H1 (cell line): ENCODE results near the gene GPN2. TPM values are rescaled to one million over a fixed set of nuclear protein-coding genes. Genes with fewer than 3 reads are reported as not detected.
A peak's percentile ranks its signal among the peaks of the same experiment; 100 is the strongest.

Experiments
- CTCF ChIA-PET: fragments of 300-600 bp; sonication (Branson Sonifier 250); formaldehyde crosslinking; loops from one replicate; lab custom pipeline; 2021; ENCODE audit not compliant: partially characterized antibody; lab: Charles Lee
- POLR2A ChIA-PET: fragments of 300-600 bp; sonication (Branson Sonifier 250); formaldehyde crosslinking; loops from one replicate; lab custom pipeline; 2021; ENCODE audit warnings: inconsistent platforms; ENCODE audit not compliant: partially characterized antibody; lab: Charles Lee
- DNase-seq, 2 experiments: peaks; one replicate each; pipeline versions ENCODE4 v3.0.0 to v3.0.0-alpha.2; 2010 to 2022; ENCODE audit warnings: low spot score in 2 of 2, low read depth in 1 of 2, mixed read lengths in 1 of 2
- FAIRE-seq: peaks from 2 replicates; lab custom pipeline; 2011; peaks lifted over from hg19 to GRCh38; lab: Jason Lieb, UNC
- H2AFZ ChIP-seq: 2 replicates; pipeline ENCODE4 v1.8.1; 2012; ENCODE audit warnings: low read length, inconsistent platforms
- H2AK5ac ChIP-seq: 2 replicates; pipeline ENCODE4 v1.6.1; 2013; ENCODE audit warnings: low read depth, low read length
- H2BK120ac ChIP-seq: replicated peaks from 2 replicates; pipeline ENCODE3; 2013; ENCODE audit warnings: low read depth, low read length, inconsistent platforms
- H2BK12ac ChIP-seq: 2 replicates; pipeline ENCODE4 v1.6.1; 2013; ENCODE audit warnings: low read depth, low read length
- H2BK15ac ChIP-seq: 2 replicates; pipeline ENCODE4 v1.6.1; 2013; ENCODE audit warnings: low read length
- H2BK20ac ChIP-seq: 2 replicates; pipeline ENCODE4 v1.6.1; 2013; ENCODE audit warnings: low read length
- H2BK5ac ChIP-seq: 2 replicates; pipeline ENCODE4 v1.6.1; 2013; ENCODE audit warnings: low read depth, low read length
- H3K14ac ChIP-seq: 2 replicates; pipeline ENCODE4 v1.6.1; 2013; ENCODE audit warnings: inconsistent platforms; ENCODE audit not compliant: insufficient read length
- H3K18ac ChIP-seq: 2 replicates; pipeline ENCODE4 v1.6.1; 2013; ENCODE audit warnings: low read length; ENCODE audit errors: extremely low read depth
- H3K23ac ChIP-seq: 2 replicates; pipeline ENCODE4 v1.6.1; 2013; ENCODE audit warnings: inconsistent platforms; ENCODE audit not compliant: insufficient read length
- H3K23me2 ChIP-seq: 2 replicates; pipeline ENCODE4 v1.6.1; 2013; ENCODE audit warnings: low read depth, low read length
- H3K27ac ChIP-seq: 2 replicates; pipeline ENCODE4 v1.6.1; 2011; ENCODE audit warnings: low read depth, low read length, inconsistent platforms
- H3K27me3 ChIP-seq, 4 experiments: replicated peaks in 1 of 4; 1 replicate in 1 of 4; 2 replicates in 3 of 4; pipeline versions ENCODE4 v1.6.1 to v1.8.1; 2011 to 2013; ENCODE audit warnings: low read length in 3 of 4, mild to moderate bottlenecking in 3 of 4, inconsistent platforms in 2 of 4, mixed read lengths in 2 of 4, moderate library complexity in 1 of 4; ENCODE audit not compliant: control insufficient read depth in 3 of 4, insufficient read depth in 3 of 4; ENCODE audit errors: extremely low read depth in 1 of 4
- H3K36me3 ChIP-seq, 4 experiments: 2 replicates each; pipeline versions ENCODE4 v1.6.1 to v1.8.1; 2011 to 2013; ENCODE audit warnings: mild to moderate bottlenecking in 4 of 4, low read length in 3 of 4, moderate library complexity in 2 of 4, control low read depth in 1 of 4, inconsistent platforms in 1 of 4; ENCODE audit not compliant: insufficient read depth in 4 of 4, control insufficient read depth in 2 of 4
- H3K4ac ChIP-seq: replicated peaks from 2 replicates; pipeline ENCODE3; 2013; ENCODE audit warnings: low read length, low read depth, mixed read lengths, inconsistent platforms; ENCODE audit not compliant: insufficient read length
- H3K4me1 ChIP-seq, 4 experiments: replicated peaks in 1 of 4; 1 replicate in 1 of 4; 2 replicates in 3 of 4; pipeline versions ENCODE4 v1.6.1 to v1.8.1; 2011 to 2013; ENCODE audit warnings: low read length in 3 of 4, inconsistent platforms in 2 of 4, mixed read lengths in 1 of 4; ENCODE audit not compliant: insufficient read depth in 4 of 4, control insufficient read depth in 3 of 4
- H3K4me2 ChIP-seq, 2 experiments: 2 replicates each; pipeline versions ENCODE4 v1.6.1 to v1.8.1; 2011 to 2013; ENCODE audit warnings: low read depth in 2 of 2, low read length in 2 of 2, control low read depth in 1 of 2, inconsistent platforms in 1 of 2, mild to moderate bottlenecking in 1 of 2; ENCODE audit not compliant: insufficient read depth in 1 of 2
- H3K4me3 ChIP-seq, 4 experiments: fragments of 200-600, 300-600 bp in 1 of 4; sonication (generic), shearing (Covaris generic), sonication (Bioruptor Twin) in 1 of 4; 2 replicates each; pipeline versions ENCODE4 v1.5.1 to v1.8.1; 2011 to 2016; ENCODE audit warnings: low read length in 4 of 4, low read depth in 3 of 4, control low read depth in 2 of 4, inconsistent platforms in 2 of 4, mild to moderate bottlenecking in 2 of 4, mixed read lengths in 1 of 4, moderate library complexity in 1 of 4; ENCODE audit not compliant: insufficient read depth in 2 of 4; ENCODE audit errors: extremely low read depth in 1 of 4
- H3K56ac ChIP-seq: replicated peaks from 2 replicates; pipeline ENCODE3; 2013; ENCODE audit warnings: low read depth, mild to moderate bottlenecking, mixed read lengths, low read length, inconsistent platforms; ENCODE audit not compliant: insufficient read length
- H3K79me1 ChIP-seq: 2 replicates; pipeline ENCODE4 v1.6.1; 2013; ENCODE audit warnings: low read depth, low read length, control low read depth
- H3K79me2 ChIP-seq, 2 experiments: 2 replicates each; pipeline versions ENCODE4 v1.6.1 to v1.8.1; 2012 to 2013; ENCODE audit warnings: low read length in 2 of 2, mild to moderate bottlenecking in 2 of 2, inconsistent platforms in 1 of 2; ENCODE audit not compliant: insufficient read depth in 2 of 2, control insufficient read depth in 1 of 2
- H3K9ac ChIP-seq, 4 experiments: replicated peaks in 1 of 4; 1 replicate in 1 of 4; 2 replicates in 3 of 4; pipeline versions ENCODE4 v1.6.1 to v1.8.1; 2011 to 2013; ENCODE audit warnings: low read depth in 3 of 4, low read length in 3 of 4, control low read depth in 2 of 4, mild to moderate bottlenecking in 2 of 4, moderate library complexity in 2 of 4, inconsistent platforms in 1 of 4; ENCODE audit errors: extremely low read depth in 1 of 4
- H3K9me3 ChIP-seq, 2 experiments: 2 replicates each; pipeline versions ENCODE4 v1.6.1 to v1.8.1; 2012 to 2013; ENCODE audit warnings: mild to moderate bottlenecking in 2 of 2, moderate library complexity in 2 of 2, control low read depth in 1 of 2, inconsistent platforms in 1 of 2, low read depth in 1 of 2, low read length in 1 of 2, mixed read lengths in 1 of 2; ENCODE audit not compliant: insufficient read depth in 2 of 2
- H4K20me1 ChIP-seq, 2 experiments: replicated peaks in 1 of 2; 2 replicates each; pipeline versions ENCODE3 to v1.8.1; 2011 to 2013; ENCODE audit warnings: inconsistent platforms in 2 of 2, low read length in 2 of 2, mild to moderate bottlenecking in 1 of 2; ENCODE audit not compliant: insufficient read depth in 2 of 2, control insufficient read depth in 1 of 2
- H4K5ac ChIP-seq: 2 replicates; pipeline ENCODE4 v1.6.1; 2013; ENCODE audit warnings: low read length, low read depth, mixed read lengths, inconsistent platforms; ENCODE audit not compliant: insufficient read length
- H4K8ac ChIP-seq: 2 replicates; pipeline ENCODE4 v1.8.0; 2013; ENCODE audit warnings: mild to moderate bottlenecking, moderate library complexity, low read length, inconsistent platforms; ENCODE audit not compliant: insufficient read depth; ENCODE audit errors: extremely low read depth
- H4K91ac ChIP-seq: replicated peaks from 2 replicates; pipeline ENCODE3; 2013; ENCODE audit warnings: low read length, mixed read lengths, inconsistent platforms; ENCODE audit not compliant: insufficient read length
- ASH2L ChIP-seq: fragments of 200-600, 300-600 bp; sonication (generic); IDR thresholded peaks from one replicate; pipeline ENCODE4 v1.7.1; 2017; ENCODE audit warnings: low read length
- BCL11A ChIP-seq, 2 experiments: IDR thresholded peaks; one replicate each; pipeline ENCODE4 v1.6.1; 2011; ENCODE audit warnings: low read depth in 2 of 2, low read length in 2 of 2, mild to moderate bottlenecking in 2 of 2
- CBX5 ChIP-seq: fragments of 300-800, 300-1000 bp; sonication (generic); IDR thresholded peaks from 2 replicates; pipeline ENCODE4 v1.7.1; 2016; ENCODE audit warnings: antibody characterized with exemption, low read length, low read depth
- CREB1 ChIP-seq: IDR thresholded peaks from 2 replicates; pipeline ENCODE4 v1.6.1; 2012; ENCODE audit warnings: inconsistent platforms
- CTCF ChIP-seq, 3 experiments: IDR thresholded peaks; 1 replicate in 2 of 3; 2 replicates in 1 of 3; pipeline versions ENCODE4 v1.5.1 to v1.6.1; 2011; ENCODE audit warnings: low read length in 3 of 3, mild to moderate bottlenecking in 3 of 3, inconsistent platforms in 2 of 3, low read depth in 1 of 3, moderate library complexity in 1 of 3; ENCODE audit not compliant: insufficient read depth in 1 of 3; ENCODE audit errors: control extremely low read depth in 1 of 3
- EZH2 ChIP-seq: fragments of 200-600 bp; sonication (generic); IDR thresholded peaks from 2 replicates; pipeline ENCODE4 v1.7.1; 2012; ENCODE audit warnings: low read depth, mild to moderate bottlenecking, moderate library complexity, low read length, inconsistent platforms; ENCODE audit not compliant: severe bottlenecking
- GTF2F1 ChIP-seq: IDR thresholded peaks from 2 replicates; pipeline ENCODE4 v1.6.1; 2012; ENCODE audit warnings: low read depth, low read length, improper control_type of control experiment, borderline replicate concordance
- JUND ChIP-seq: IDR thresholded peaks from 2 replicates; pipeline ENCODE4 v1.6.1; 2011; ENCODE audit warnings: mild to moderate bottlenecking, improper control_type of control experiment, low read length
- POU5F1 ChIP-seq: IDR thresholded peaks from 2 replicates; pipeline ENCODE4 v1.6.1; 2011; ENCODE audit warnings: low read depth, mild to moderate bottlenecking, low read length, moderate library complexity
- RFX5 ChIP-seq: IDR thresholded peaks from 2 replicates; pipeline ENCODE4 v1.6.1; 2011; ENCODE audit warnings: low read depth, low read length, improper control_type of control experiment, borderline replicate concordance
- SP4 ChIP-seq: IDR thresholded peaks from 2 replicates; pipeline ENCODE4 v1.6.1; 2012; ENCODE audit warnings: low read length, inconsistent platforms
- TBP ChIP-seq: IDR thresholded peaks from 2 replicates; pipeline ENCODE4 v1.6.1; 2011; ENCODE audit warnings: low read depth, low read length, improper control_type of control experiment
- YY1 ChIP-seq: IDR thresholded peaks from 2 replicates; pipeline ENCODE4 v1.6.1; 2011; ENCODE audit warnings: low read depth, mild to moderate bottlenecking, low read length
- WGBS, 2 experiments: shearing (Covaris generic) in 1 of 2; methylation state at CpG; one replicate each; pipeline versions ENCODE4 v1.1.6 to v1.1.7; 2013 to 2015; ENCODE audit warnings: low lambda C conversion rate in 2 of 2, mixed read lengths in 2 of 2, inconsistent platforms in 1 of 2, low coverage in 1 of 2, missing lambda C conversion rate in 1 of 2; ENCODE audit not compliant: insufficient replicate concordance in 2 of 2, insufficient coverage in 1 of 2, insufficient read length in 1 of 2; ENCODE audit errors: extremely low coverage in 1 of 2, missing lambda C conversion rate in 1 of 2; 5-methylcytosine and 5-hydroxymethylcytosine counted together
- polyA plus RNA-seq, 7 experiments: library from polyadenylated mRNA; depleted of rRNA in 3 of 7; stranded (reverse) in 5 of 7; unstranded in 2 of 7; fragments of >200 nt in 5 of 7; fragments of 200-250 nt in 2 of 7; gene quantifications; 1 replicate in 5 of 7; 2 replicates in 1 of 7; 4 replicates in 1 of 7; pipeline versions ENCODE4 v1.2.1 to v1.2.3, GENCODE V29; 2011 to 2013; ENCODE audit warnings: missing spikeins in 2 of 7, mixed read lengths in 2 of 7
- total RNA-seq: library from RNA; stranded (reverse); fragmentation: NEBNext Ultra II Directional; extraction: Animal tissue kit (Norgen Biotek cat#: 25700); gene quantifications from 2 replicates; pipeline ENCODE4 v1.2.1, GENCODE V29; 2021

Gene GPN2
- total and polyA plus RNA-seq, 2 of the 8 experiments (the other 6 are each of a cell fraction or from before 2014, with no cell fraction given), result 27.3 to 36.8 TPM

- peak overlapping the region in 1 of 4 experiments; percentile 90; a peak in 2 of 7 replicates for H3K9ac ChIP-seq
- no peak overlapping the region for H4K91ac ChIP-seq
- H2BK5ac ChIP-seq, result no peak overlapping the region
- FAIRE-seq, result no peak
- no peak overlapping the region for H4K5ac ChIP-seq
- peaks cover 12 to 41% (median 27%) of the 10 kb centered on the region in 4 experiments for H3K36me3 ChIP-seq
- peak overlapping the region; percentile 70 to 88 (median 82); a peak in 7 of 8 replicates for H3K4me3 ChIP-seq
- no peak overlapping the region for H2BK120ac ChIP-seq
- peaks cover 9% of the 10 kb centered on the region for H3K23me2 ChIP-seq
- CTCF ChIA-PET, result no interaction called here
- H2BK20ac ChIP-seq, result no peak overlapping the region
- H3K9me3 ChIP-seq, result no peaks in the 10 kb centered on the region
- no peak overlapping the region for H2BK12ac ChIP-seq
- H3K27ac ChIP-seq, result no peak overlapping the region
- H3K4me1 ChIP-seq, result peaks cover 0 to 6% (median 4%) of the 10 kb centered on the region in 4 experiments; a peak in 3 of 7 replicates
- H3K79me1 ChIP-seq, result peaks cover 11% of the 10 kb centered on the region
- DNase-seq, result no peak
- H2BK15ac ChIP-seq, result no peak overlapping the region
- H3K18ac ChIP-seq, result no peak overlapping the region
- peak overlapping the region; percentile 81 to 91 for H3K4me2 ChIP-seq
- H3K14ac ChIP-seq, result no peak overlapping the region
- no peak overlapping the region for H3K4ac ChIP-seq
- peaks cover 12 to 38% of the 10 kb centered on the region in 2 experiments for H3K79me2 ChIP-seq
- no peak overlapping the region for H4K8ac ChIP-seq
- WGBS, 2 experiments, result 96% methylated on average over 3 of the region's 3 CpGs; no CpG with 5 or more reads in 1 of the 2 experiments
- H2AFZ ChIP-seq, result no peak overlapping the region
- H3K27me3 ChIP-seq, result no peaks in the 10 kb centered on the region
- no peak overlapping the region for H3K23ac ChIP-seq
- no peak overlapping the region for H3K56ac ChIP-seq
- H4K20me1 ChIP-seq, result peaks cover 0 to 10% of the 10 kb centered on the region in 2 experiments
- POLR2A ChIA-PET, result no interaction called here
- H2AK5ac ChIP-seq, result no peak overlapping the region; the same call in 1 of the 2 replicates
- no peak for TF ChIP-seq BCL11A (IDR thresholded peaks at IDR 0.05; ENCODE audit: low read depth in 2 of 2, low read length in 2 of 2)
- TF ChIP-seq CBX5, result no peak
- no peak for TF ChIP-seq RFX5
- no peak for TF ChIP-seq JUND
- TF ChIP-seq CTCF (IDR thresholded peaks at IDR 0.05; ENCODE audit: control extremely low read depth in 1 of 3, insufficient read depth in 1 of 3, low read depth in 1 of 3, low read length in 3 of 3), result no peak
- TF ChIP-seq SP4, result no peak
- no peak for TF ChIP-seq POU5F1
- no peak for TF ChIP-seq YY1
- TF ChIP-seq EZH2, result no peak
- TF ChIP-seq TBP, result no peak
- no peak for TF ChIP-seq GTF2F1
- no peak for TF ChIP-seq CREB1
- no peak for TF ChIP-seq ASH2L
Observed at GRCh38 chr1:26922901-26923300, 32.8 kb upstream of the GPN2 start.
